Endothelial cell of umbilical vein (primary cell): Measurements from ENCODE around the gene LRFN2. TPM values are rescaled to one million over a fixed set of nuclear protein-coding genes. Genes with fewer than 3 reads are reported as not detected.

ENCODE experiments used
- BruUV-seq: library from RNA; stranded (reverse); fragments of 400-500 nt; replicated peaks from 2 replicates; lab custom pipeline; 2021; lab: Mats Ljungman, UMichigan
- CTCF ChIA-PET: fragments of 300-600, 350-600 bp; sonication (Branson Sonifier 250); formaldehyde crosslinking; loops from one replicate; lab custom pipeline; 2021; ENCODE audit warnings: antibody characterized with exemption, inconsistent platforms; lab: Charles Lee
- POLR2A ChIA-PET: fragments of 300-600, 350-600 bp; sonication (Branson Sonifier 250); formaldehyde crosslinking; loops from one replicate; lab custom pipeline; 2021; ENCODE audit warnings: antibody characterized with exemption, inconsistent platforms; lab: Charles Lee
- DNase-seq: peaks from one replicate; pipeline ENCODE4 v3.0.0-alpha.2; 2011; ENCODE audit warnings: low read depth, low spot score
- FAIRE-seq: peaks from 2 replicates; lab custom pipeline; 2011; peaks lifted over from hg19 to GRCh38; lab: Jason Lieb, UNC
- H2AFZ ChIP-seq: 2 replicates; pipeline ENCODE4 v1.6.0; 2012; ENCODE audit warnings: low read depth, low read length, control low read depth, inconsistent platforms
- H3K27ac ChIP-seq: 2 replicates; pipeline ENCODE4 v1.5.1; 2011; ENCODE audit warnings: low read depth, mild to moderate bottlenecking, control low read depth, low read length, moderate library complexity; ENCODE audit not compliant: insufficient read depth
- H3K27me3 ChIP-seq, 2 experiments: 2 replicates each; pipeline versions ENCODE4 v1.6.0 to v1.6.1; 2011; ENCODE audit warnings: low read length in 2 of 2, mixed read lengths in 1 of 2; ENCODE audit not compliant: control insufficient read depth in 2 of 2, insufficient read depth in 2 of 2
- H3K36me3 ChIP-seq, 2 experiments: 2 replicates in 1 of 2; 3 replicates in 1 of 2; pipeline ENCODE4 v1.5.1; 2011; ENCODE audit warnings: low read length in 2 of 2, mild to moderate bottlenecking in 1 of 2, moderate library complexity in 1 of 2; ENCODE audit not compliant: control insufficient read depth in 2 of 2, insufficient read depth in 2 of 2; ENCODE audit errors: extremely low read depth in 1 of 2
- H3K4me1 ChIP-seq: 3 replicates; pipeline ENCODE4 v1.5.1; 2011; ENCODE audit warnings: mild to moderate bottlenecking, low read length; ENCODE audit not compliant: control insufficient read depth, insufficient read depth; ENCODE audit errors: extremely low read depth
- H3K4me2 ChIP-seq: 2 replicates; pipeline ENCODE4 v1.6.1; 2011; ENCODE audit warnings: low read length, control low read depth, mixed read lengths; ENCODE audit not compliant: insufficient read depth
- H3K4me3 ChIP-seq, 3 experiments: fragments of 200-600 bp in 1 of 3; sonication (generic), shearing (Covaris generic) in 1 of 3; replicated peaks in 1 of 3; 2 replicates each; pipeline ENCODE4 v1.5.1; 2011 to 2016; ENCODE audit warnings: control low read depth in 3 of 3, low read length in 3 of 3, mild to moderate bottlenecking in 2 of 3, inconsistent platforms in 1 of 3, low read depth in 1 of 3, moderate library complexity in 1 of 3; ENCODE audit not compliant: insufficient read depth in 1 of 3
- H3K79me2 ChIP-seq: 2 replicates; pipeline ENCODE4 v1.6.0; 2012; ENCODE audit warnings: low read length, inconsistent platforms; ENCODE audit not compliant: control insufficient read depth, insufficient read depth
- H3K9ac ChIP-seq: replicated peaks from 2 replicates; pipeline ENCODE3; 2011; ENCODE audit warnings: low read length, control low read depth; ENCODE audit not compliant: insufficient read depth; ENCODE audit errors: extremely low read depth
- H3K9me1 ChIP-seq: replicated peaks from 3 replicates; pipeline ENCODE4 v1.6.0; 2011; ENCODE audit warnings: mild to moderate bottlenecking, low read length; ENCODE audit not compliant: control insufficient read depth, insufficient read depth; ENCODE audit errors: extremely low read depth
- H3K9me3 ChIP-seq: replicated peaks from 2 replicates; pipeline ENCODE4 v1.5.1; 2012; ENCODE audit warnings: low read length, inconsistent platforms; ENCODE audit not compliant: control insufficient read depth, insufficient read depth
- H4K20me1 ChIP-seq: replicated peaks from 2 replicates; pipeline ENCODE3; 2011; ENCODE audit warnings: mild to moderate bottlenecking, low read length; ENCODE audit not compliant: control insufficient read depth, insufficient read depth; ENCODE audit errors: extremely low read depth
- CTCF ChIP-seq, 2 donors: IDR thresholded peaks; 1 replicate in 1 of 2; 2 replicates in 1 of 2; pipeline ENCODE4 v1.5.1; 2011; ENCODE audit warnings: low read length in 2 of 2, mild to moderate bottlenecking in 2 of 2, moderate library complexity in 2 of 2, control low read depth in 1 of 2, inconsistent platforms in 1 of 2, low read depth in 1 of 2; ENCODE audit not compliant: insufficient read depth in 1 of 2; ENCODE audit errors: extremely low read depth in 1 of 2
- EZH2 ChIP-seq: IDR thresholded peaks from 2 replicates; pipeline ENCODE4 v1.6.1; 2012; ENCODE audit warnings: borderline replicate concordance, low read depth, mild to moderate bottlenecking, moderate library complexity, low read length, inconsistent platforms; ENCODE audit not compliant: severe bottlenecking
- FOS ChIP-seq: IDR thresholded peaks from 2 replicates; pipeline ENCODE4 v1.6.1; 2011; ENCODE audit warnings: mild to moderate bottlenecking, low read length, moderate library complexity, borderline replicate concordance; ENCODE audit not compliant: insufficient read depth
- GATA2 ChIP-seq: IDR thresholded peaks from 2 replicates; pipeline ENCODE4 v1.7.0; 2011; ENCODE audit warnings: low read depth, mild to moderate bottlenecking, moderate library complexity, mixed read lengths, low read length; ENCODE audit not compliant: insufficient read length, insufficient read depth
- JUN ChIP-seq: IDR thresholded peaks from 2 replicates; pipeline ENCODE4 v1.6.1; 2011; ENCODE audit warnings: borderline replicate concordance, low read depth; ENCODE audit not compliant: insufficient read length, insufficient read depth
- MAX ChIP-seq: IDR thresholded peaks from 2 replicates; pipeline ENCODE4 v1.6.1; 2011; ENCODE audit not compliant: insufficient read depth, insufficient read length
- MYC ChIP-seq: IDR thresholded peaks from one replicate; pipeline ENCODE4 v1.6.1; 2011; ENCODE audit warnings: mild to moderate bottlenecking, low read depth, low read length
- POLR2A ChIP-seq: IDR thresholded peaks from 2 replicates; pipeline ENCODE4 v1.6.1; 2012; ENCODE audit warnings: low read depth, mild to moderate bottlenecking, control low read depth, low read length
- POLR2AphosphoS5 ChIP-seq: IDR thresholded peaks from 2 replicates; pipeline ENCODE4 v1.6.1; 2012; ENCODE audit warnings: low read depth, mild to moderate bottlenecking, control low read depth, low read length, moderate library complexity; ENCODE audit not compliant: insufficient read depth
- dilution Hi-C: fragments of 300-500 bp; cut with MboI; formaldehyde crosslinking; loops from one replicate; pipeline ENCODE4 v1.15.0; 2019; ENCODE audit warnings: low sequenced_read_pairs; ENCODE audit not compliant: extremely low pct_ligation_motif_present
- intact Hi-C: fragments of 100-400 bp; cut with micrococcal nuclease; formaldehyde crosslinking; loops from one replicate; pipeline ENCODE4 v1.10.0; 2022
- polyA plus RNA-seq, 4 experiments: library from polyadenylated mRNA; depleted of rRNA in 3 of 4; stranded (reverse) in 3 of 4; unstranded in 1 of 4; fragments of >200 nt; gene quantifications; 2 replicates each; pipeline versions ENCODE4 v1.2.1 to v1.2.3, GENCODE V29; 2011 to 2012; ENCODE audit warnings: missing spikeins in 1 of 4
- total RNA-seq: library from RNA; stranded (reverse); gene quantifications from 2 replicates; pipeline ENCODE4 v1.2.3, GENCODE V29; 2021

Gene LRFN2
- total and polyA plus RNA-seq, 2 donors (not counting 3 experiments of a cell fraction or from before 2014, with no cell fraction given) = not detected

GRCh38 chr6:40509086-40509485, 78.1 kb downstream of the LRFN2 start:
- Histone ChIP-seq H3K9ac (no peak overlapping the region), H3K79me2 (no peaks in the 10 kb centered on the region), H3K4me2 (no peak overlapping the region), H4K20me1 (no peaks in the 10 kb centered on the region), H3K4me1 (peaks cover 2% of the 10 kb centered on the region), H3K9me3 (no peaks in the 10 kb centered on the region), H3K9me1 (no peaks in the 10 kb centered on the region), H3K4me3 (no peak overlapping the region), H3K27me3 (no peaks in the 10 kb centered on the region), H3K36me3 (no peaks in the 10 kb centered on the region), H2AFZ (no peak overlapping the region), H3K27ac (no peak overlapping the region)
- POLR2A ChIA-PET = no interaction called here
- DNase-seq = no peak
- CTCF ChIA-PET = no interaction called here
- dilution Hi-C loops = no loop called here
- BruUV-seq = no TSS peak
- FAIRE-seq = no peak
- no peak for TF ChIP-seq FOS
- TF ChIP-seq MAX = no peak
- no peak for TF ChIP-seq POLR2A
- intact Hi-C loops = no loop called here

- H3K4me2 ChIP-seq = no peak overlapping the region
- no peaks in the 10 kb centered on the region for H4K20me1 ChIP-seq
- no peak for DNase-seq
- dilution Hi-C loops (no loop called here), intact Hi-C loops (no loop called here)
- no peak overlapping the region for H3K27ac ChIP-seq
- BruUV-seq = no TSS peak
- ChIA-PET POLR2A (no interaction called here), CTCF (no interaction called here)
- H3K27me3 ChIP-seq = no peaks in the 10 kb centered on the region
- no peak overlapping the region for H2AFZ ChIP-seq
- no peak for TF ChIP-seq JUN
- no peak for TF ChIP-seq MYC
- no peak for TF ChIP-seq GATA2
- no peak for TF ChIP-seq MAX
- TF ChIP-seq POLR2AphosphoS5 = no peak
- TF ChIP-seq POLR2A = no peak
- TF ChIP-seq CTCF (IDR thresholded peaks at IDR 0.05; ENCODE audit: extremely low read depth in 1 of 2, insufficient read depth in 1 of 2, low read depth in 1 of 2, low read length in 2 of 2) = no peak
- TF ChIP-seq FOS = no peak
- TF ChIP-seq EZH2 = no peak
- no peaks in the 10 kb centered on the region for H3K79me2 ChIP-seq
- peaks cover 2% of the 10 kb centered on the region for H3K4me1 ChIP-seq
- no peaks in the 10 kb centered on the region for H3K36me3 ChIP-seq
- FAIRE-seq = no peak
- H3K9me3 ChIP-seq = no peaks in the 10 kb centered on the region
- H3K9me1 ChIP-seq = no peaks in the 10 kb centered on the region
- no peak overlapping the region for H3K4me3 ChIP-seq
- H3K9ac ChIP-seq = no peak overlapping the region
Measured at GRCh38 chr6:40506954-40507353, 80.2 kb downstream of the LRFN2 start.
